ENCODE measurements around the gene DZIP3.
"Not testable (repeated sequence)": the region's sequence is repeated elsewhere in the genome, so short reads cannot be mapped to it uniquely, and the experiment has no call there.

Gene DZIP3

DNA sequence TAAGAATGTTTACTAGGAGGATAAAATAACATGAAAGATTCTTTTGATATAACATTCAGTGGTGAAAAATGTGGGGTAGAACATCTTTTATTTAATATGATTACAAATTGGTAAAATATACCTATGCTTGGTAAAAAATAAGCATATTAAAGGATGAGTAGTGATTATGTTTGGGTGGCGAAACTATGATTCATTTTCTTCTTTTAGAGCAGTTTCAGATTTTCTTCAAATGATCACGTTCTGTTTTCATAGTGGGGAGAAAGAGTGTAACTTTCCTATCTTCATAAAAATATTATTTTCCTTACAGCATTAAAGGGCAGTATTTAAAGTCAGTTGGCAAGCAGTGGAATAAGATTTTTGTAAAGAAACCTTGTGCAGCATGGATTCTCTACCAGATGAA is 15.5 kb downstream of the DZIP3 start:
- WGBS (ENCODE audit: insufficient coverage): no CpG with 5 or more reads among the region's 2 CpGs
- Histone ChIP-seq H3K27me3 (replicated peaks in 2 of 5; ENCODE audit: control insufficient read depth in 4 of 5, insufficient read depth in 5 of 5, low read length in 4 of 5) (no peaks in the 10 kb centered on the region), H3K4me1 (ENCODE audit: control extremely low read depth in 1 of 4, control insufficient read depth in 4 of 4, insufficient read depth in 4 of 4, low read length in 3 of 4) (peaks cover 9 to 25% (median 17%) of the 10 kb centered on the region in 4 experiments), H3K9me3 (ENCODE audit: control extremely low read depth in 1 of 5, control insufficient read depth in 4 of 5, insufficient read depth in 2 of 5, low read depth in 1 of 5, low read length in 4 of 5) (peaks cover 0 to 3% (median 0%) of the 10 kb centered on the region in 5 experiments), H3K27ac (ENCODE audit: insufficient read depth in 1 of 2, low read depth in 1 of 2, low read length in 2 of 2, poor library complexity in 1 of 2, severe bottlenecking in 2 of 2) (no peak overlapping the region), H3K36me3 (ENCODE audit: control insufficient read depth in 4 of 4, insufficient read depth in 4 of 4, low read length in 3 of 4) (peaks cover 0 to 3% (median 0%) of the 10 kb centered on the region in 4 experiments), H3K4me3 (ENCODE audit: control insufficient read depth in 1 of 7, extremely low read depth in 1 of 7, insufficient read depth in 4 of 7, low read depth in 2 of 7, low read length in 6 of 7) (no peak overlapping the region)
- no peak for DNase-seq
- ChIA-PET CTCF (interaction anchor here (4.7 kb wide), 1 partner anchor 15 kb away, joined by 35 read pairs; the partner anchor contains the start of genes CIP2A and DZIP3), POLR2A (no interaction called here)

DNA sequence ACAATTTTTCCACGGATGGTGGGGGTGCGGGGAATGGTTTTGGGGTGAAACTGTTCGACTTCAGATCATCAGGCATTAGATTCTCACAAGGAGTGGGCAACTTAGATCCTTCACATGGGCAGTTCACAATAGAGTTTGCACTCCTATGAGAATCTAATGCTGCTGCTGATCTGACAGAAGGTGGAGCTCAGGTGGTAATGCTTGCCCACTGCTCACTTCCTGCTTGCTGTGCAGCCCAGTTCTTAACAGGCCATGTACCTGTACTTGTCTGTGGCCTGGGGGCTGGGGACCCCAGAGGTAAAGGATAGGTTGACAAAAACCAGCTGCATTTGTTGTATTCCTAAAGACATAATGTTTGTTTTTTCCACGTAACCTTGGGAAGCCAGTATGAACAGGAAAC is 16.0 kb downstream of the DZIP3 start:
- DNase-seq: no peak
- WGBS (ENCODE audit: insufficient coverage): 100% methylated on average over 1 of the region's 4 CpGs
- H3K4me1 ChIP-seq (ENCODE audit: control extremely low read depth in 1 of 4, control insufficient read depth in 4 of 4, insufficient read depth in 4 of 4, low read length in 3 of 4): peaks cover 9 to 25% (median 17%) of the 10 kb centered on the region in 4 experiments
- no peaks in the 10 kb centered on the region for H3K27me3 ChIP-seq (replicated peaks in 2 of 5; ENCODE audit: control insufficient read depth in 4 of 5, insufficient read depth in 5 of 5, low read length in 4 of 5)
- peaks cover 0 to 3% (median 0%) of the 10 kb centered on the region in 5 experiments for H3K9me3 ChIP-seq (ENCODE audit: control extremely low read depth in 1 of 5, control insufficient read depth in 4 of 5, insufficient read depth in 2 of 5, low read depth in 1 of 5, low read length in 4 of 5)
- ChIA-PET CTCF (interaction anchor here (1.1 kb wide), 1 partner anchor 25 kb away, joined by 4 read pairs; no protein-coding TSS in a partner anchor), POLR2A (no interaction called here)
- H3K27ac ChIP-seq (ENCODE audit: insufficient read depth in 1 of 2, low read depth in 1 of 2, low read length in 2 of 2, poor library complexity in 1 of 2, severe bottlenecking in 2 of 2): no peak overlapping the region
- H3K36me3 ChIP-seq (ENCODE audit: control insufficient read depth in 4 of 4, insufficient read depth in 4 of 4, low read length in 3 of 4): peaks cover 0 to 3% (median 0%) of the 10 kb centered on the region in 4 experiments
- H3K4me3 ChIP-seq (ENCODE audit: control insufficient read depth in 1 of 7, extremely low read depth in 1 of 7, insufficient read depth in 4 of 7, low read depth in 2 of 7, low read length in 6 of 7): no peak overlapping the region

DNA sequence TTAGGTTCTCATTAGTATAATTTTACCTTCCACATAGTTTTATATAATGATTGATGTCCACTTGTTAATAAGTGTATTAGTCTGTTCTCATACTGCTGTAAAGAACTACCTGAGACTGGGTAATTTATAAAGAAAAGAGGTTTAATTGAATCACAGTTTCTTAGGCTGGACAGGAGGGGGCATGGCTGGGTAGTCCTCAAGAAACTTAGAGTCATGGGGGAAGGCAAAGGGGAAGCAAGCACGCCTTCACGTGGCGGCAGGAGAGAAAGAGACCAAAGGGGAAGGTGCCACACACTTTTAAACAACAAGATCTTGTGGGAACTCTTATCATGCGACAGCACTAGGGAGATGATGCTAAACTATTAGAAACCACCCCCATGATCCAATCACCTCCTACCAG is 19.2 kb downstream of the DZIP3 start:
- Histone ChIP-seq H3K4me1 (ENCODE audit: control extremely low read depth in 1 of 4, control insufficient read depth in 4 of 4, insufficient read depth in 4 of 4, low read length in 3 of 4) (peaks cover 4 to 9% (median 5%) of the 10 kb centered on the region in 4 experiments), H3K4me3 (ENCODE audit: control insufficient read depth in 1 of 7, extremely low read depth in 1 of 7, insufficient read depth in 4 of 7, low read depth in 2 of 7, low read length in 6 of 7) (no peak overlapping the region), H3K27ac (ENCODE audit: insufficient read depth in 1 of 2, low read depth in 1 of 2, low read length in 2 of 2, poor library complexity in 1 of 2, severe bottlenecking in 2 of 2) (no peak overlapping the region), H3K9me3 (ENCODE audit: control extremely low read depth in 1 of 5, control insufficient read depth in 4 of 5, insufficient read depth in 2 of 5, low read depth in 1 of 5, low read length in 4 of 5) (no peaks in the 10 kb centered on the region), H3K36me3 (ENCODE audit: control insufficient read depth in 4 of 4, insufficient read depth in 4 of 4, low read length in 3 of 4) (peaks cover 0 to 3% (median 1%) of the 10 kb centered on the region in 4 experiments), H3K27me3 (replicated peaks in 2 of 5; ENCODE audit: control insufficient read depth in 4 of 5, insufficient read depth in 5 of 5, low read length in 4 of 5) (no peaks in the 10 kb centered on the region)
- ChIA-PET POLR2A (no interaction called here), CTCF (no interaction called here)
- 73% methylated on average over 3 of the region's 4 CpGs for WGBS (ENCODE audit: insufficient coverage)
- DNase-seq: no peak

DNA sequence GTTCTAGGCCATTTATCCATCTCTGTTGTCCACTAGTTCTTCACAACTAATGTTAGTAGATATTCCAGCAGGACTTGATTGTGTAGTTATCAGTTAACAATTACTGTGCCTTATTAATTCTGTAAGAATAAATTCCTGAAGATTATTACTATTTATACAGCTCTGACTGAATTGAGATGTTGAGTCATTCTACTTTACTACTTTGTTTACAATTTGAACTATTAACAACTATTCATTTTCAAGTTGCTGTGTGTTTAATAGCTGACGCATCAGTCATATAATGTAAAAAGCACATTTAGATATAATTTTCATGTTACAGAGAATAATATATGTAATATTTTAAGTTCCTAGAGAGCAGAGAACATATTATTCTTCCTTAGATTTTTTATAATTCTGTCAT is 21.1 kb downstream of the DZIP3 start:
- H3K27ac ChIP-seq (ENCODE audit: insufficient read depth in 1 of 2, low read depth in 1 of 2, low read length in 2 of 2, poor library complexity in 1 of 2, severe bottlenecking in 2 of 2): no peak overlapping the region
- H3K9me3 ChIP-seq (ENCODE audit: control extremely low read depth in 1 of 5, control insufficient read depth in 4 of 5, insufficient read depth in 2 of 5, low read depth in 1 of 5, low read length in 4 of 5): no peaks in the 10 kb centered on the region
- H3K4me3 ChIP-seq (ENCODE audit: control insufficient read depth in 1 of 7, extremely low read depth in 1 of 7, insufficient read depth in 4 of 7, low read depth in 2 of 7, low read length in 6 of 7): no peak overlapping the region
- DNase-seq: no peak
- CTCF ChIA-PET: no interaction called here
- no peaks in the 10 kb centered on the region for H3K27me3 ChIP-seq (replicated peaks in 2 of 5; ENCODE audit: control insufficient read depth in 4 of 5, insufficient read depth in 5 of 5, low read length in 4 of 5)
- no CpG with 5 or more reads among the region's 1 CpG for WGBS (ENCODE audit: insufficient coverage)
- no peaks in the 10 kb centered on the region for H3K4me1 ChIP-seq (ENCODE audit: control extremely low read depth in 1 of 4, control insufficient read depth in 4 of 4, insufficient read depth in 4 of 4, low read length in 3 of 4)
- POLR2A ChIA-PET: no interaction called here
- peaks cover 0 to 5% (median 1%) of the 10 kb centered on the region in 4 experiments for H3K36me3 ChIP-seq (ENCODE audit: control insufficient read depth in 4 of 4, insufficient read depth in 4 of 4, low read length in 3 of 4)

DNA sequence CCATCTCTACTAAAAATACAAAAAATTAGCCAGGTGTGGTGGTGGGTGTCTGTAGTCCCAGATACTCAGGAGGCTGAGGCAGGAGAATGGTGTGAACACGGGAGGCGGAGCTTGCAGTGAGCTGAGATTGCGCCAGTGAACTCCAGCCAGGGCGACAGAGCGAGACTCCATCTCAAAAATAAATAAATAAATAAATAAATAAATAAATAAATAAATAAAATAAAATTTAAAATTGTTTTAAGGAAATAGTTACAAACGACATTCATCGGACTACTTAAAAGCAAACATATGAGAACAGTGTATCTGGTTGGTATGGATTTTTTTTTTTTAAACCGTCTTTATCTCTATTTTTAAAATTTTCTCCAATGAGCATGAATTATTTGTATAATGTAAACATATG is 26.6 kb downstream of the DZIP3 start:
- H3K4me3 ChIP-seq (ENCODE audit: control insufficient read depth in 1 of 7, extremely low read depth in 1 of 7, insufficient read depth in 4 of 7, low read depth in 2 of 7, low read length in 6 of 7); POLR2A ChIA-PET: not testable (repeated sequence)

DNA sequence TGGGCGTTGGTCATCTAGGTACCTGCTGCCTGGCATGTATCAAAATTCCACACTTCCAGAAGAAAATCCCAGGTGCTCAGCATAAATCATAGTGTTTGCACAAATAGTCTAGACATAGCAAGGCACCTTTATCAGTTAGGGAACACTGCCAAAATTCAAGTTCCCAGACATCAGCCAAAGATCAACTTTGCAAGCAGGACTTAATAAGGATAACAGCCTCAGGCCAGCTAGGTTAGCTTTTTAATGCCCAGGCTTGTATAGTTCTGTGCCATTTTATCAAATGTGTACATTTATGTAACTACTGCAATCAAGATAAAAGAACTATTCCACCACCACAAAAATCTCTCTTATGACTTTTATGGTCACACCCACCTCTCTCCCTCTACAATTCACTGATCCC is 30.7 kb downstream of the DZIP3 start:
- POLR2A ChIA-PET: no interaction called here
- WGBS (ENCODE audit: insufficient coverage): 100% methylated on average over 1 of the region's 1 CpG
- CTCF ChIA-PET: no interaction called here
- Histone ChIP-seq H3K4me1 (ENCODE audit: control extremely low read depth in 1 of 4, control insufficient read depth in 4 of 4, insufficient read depth in 4 of 4, low read length in 3 of 4) (no peaks in the 10 kb centered on the region), H3K4me3 (ENCODE audit: control insufficient read depth in 1 of 7, extremely low read depth in 1 of 7, insufficient read depth in 4 of 7, low read depth in 2 of 7, low read length in 6 of 7) (no peak overlapping the region), H3K27ac (ENCODE audit: insufficient read depth in 1 of 2, low read depth in 1 of 2, low read length in 2 of 2, poor library complexity in 1 of 2, severe bottlenecking in 2 of 2) (no peak overlapping the region), H3K27me3 (replicated peaks in 2 of 5; ENCODE audit: control insufficient read depth in 4 of 5, insufficient read depth in 5 of 5, low read length in 4 of 5) (no peaks in the 10 kb centered on the region), H3K36me3 (ENCODE audit: control insufficient read depth in 4 of 4, insufficient read depth in 4 of 4, low read length in 3 of 4) (peaks cover 3 to 5% (median 3%) of the 10 kb centered on the region in 4 experiments), H3K9me3 (ENCODE audit: control extremely low read depth in 1 of 5, control insufficient read depth in 4 of 5, insufficient read depth in 2 of 5, low read depth in 1 of 5, low read length in 4 of 5) (no peaks in the 10 kb centered on the region)
- no peak for DNase-seq

More for the DNA sequence above, 26.6 kb downstream of the DZIP3 start:
- WGBS (ENCODE audit: insufficient coverage): no CpG with 5 or more reads among the region's 8 CpGs
- H3K36me3 ChIP-seq (ENCODE audit: control insufficient read depth in 4 of 4, insufficient read depth in 4 of 4, low read length in 3 of 4); H3K9me3 ChIP-seq (ENCODE audit: control extremely low read depth in 1 of 5, control insufficient read depth in 4 of 5, insufficient read depth in 2 of 5, low read depth in 1 of 5, low read length in 4 of 5); H3K4me1 ChIP-seq (ENCODE audit: control extremely low read depth in 1 of 4, control insufficient read depth in 4 of 4, insufficient read depth in 4 of 4, low read length in 3 of 4); DNase-seq; CTCF ChIA-PET; H3K27ac ChIP-seq (ENCODE audit: insufficient read depth in 1 of 2, low read depth in 1 of 2, low read length in 2 of 2, poor library complexity in 1 of 2, severe bottlenecking in 2 of 2); H3K27me3 ChIP-seq (replicated peaks in 2 of 5; ENCODE audit: control insufficient read depth in 4 of 5, insufficient read depth in 5 of 5, low read length in 4 of 5): not testable (repeated sequence)

DNA sequence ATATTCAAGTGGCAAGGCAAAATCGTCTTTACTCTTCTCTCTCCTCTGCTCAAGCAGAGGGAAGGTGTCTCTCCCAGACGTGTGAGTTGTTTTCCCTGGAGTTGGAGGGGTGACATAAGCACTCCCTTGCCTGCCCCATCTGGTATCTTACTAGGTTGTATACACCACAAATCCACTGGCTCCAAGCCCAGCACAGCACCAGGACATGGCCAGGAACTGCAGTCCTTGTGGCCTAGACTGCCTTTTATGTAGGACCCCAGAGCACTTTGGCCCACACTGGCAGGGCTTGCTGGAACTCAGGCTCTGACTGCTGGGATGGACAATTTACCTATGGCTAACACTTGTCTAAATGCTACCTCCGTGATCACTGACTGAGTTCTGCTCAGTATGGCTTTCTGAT is 34.0 kb downstream of the DZIP3 start:
- no peak for DNase-seq
- no peaks in the 10 kb centered on the region for H3K9me3 ChIP-seq (ENCODE audit: control extremely low read depth in 1 of 5, control insufficient read depth in 4 of 5, insufficient read depth in 2 of 5, low read depth in 1 of 5, low read length in 4 of 5)
- H3K27ac ChIP-seq (ENCODE audit: insufficient read depth in 1 of 2, low read depth in 1 of 2, low read length in 2 of 2, poor library complexity in 1 of 2, severe bottlenecking in 2 of 2): no peak overlapping the region
- H3K4me1 ChIP-seq (ENCODE audit: control extremely low read depth in 1 of 4, control insufficient read depth in 4 of 4, insufficient read depth in 4 of 4, low read length in 3 of 4): no peaks in the 10 kb centered on the region
- ChIA-PET CTCF (no interaction called here), POLR2A (no interaction called here)
- no peaks in the 10 kb centered on the region for H3K27me3 ChIP-seq (replicated peaks in 2 of 5; ENCODE audit: control insufficient read depth in 4 of 5, insufficient read depth in 5 of 5, low read length in 4 of 5)
- H3K4me3 ChIP-seq (ENCODE audit: control insufficient read depth in 1 of 7, extremely low read depth in 1 of 7, insufficient read depth in 4 of 7, low read depth in 2 of 7, low read length in 6 of 7): no peak overlapping the region
- peaks cover 0 to 5% (median 3%) of the 10 kb centered on the region in 4 experiments for H3K36me3 ChIP-seq (ENCODE audit: control insufficient read depth in 4 of 4, insufficient read depth in 4 of 4, low read length in 3 of 4)
- 100% methylated on average over 2 of the region's 3 CpGs for WGBS (ENCODE audit: insufficient coverage)
